ENCODE data around the gene UCHL5.
A peak's percentile ranks its signal among the peaks of the same experiment; 100 is the strongest.

UCHL5 gene

DNA sequence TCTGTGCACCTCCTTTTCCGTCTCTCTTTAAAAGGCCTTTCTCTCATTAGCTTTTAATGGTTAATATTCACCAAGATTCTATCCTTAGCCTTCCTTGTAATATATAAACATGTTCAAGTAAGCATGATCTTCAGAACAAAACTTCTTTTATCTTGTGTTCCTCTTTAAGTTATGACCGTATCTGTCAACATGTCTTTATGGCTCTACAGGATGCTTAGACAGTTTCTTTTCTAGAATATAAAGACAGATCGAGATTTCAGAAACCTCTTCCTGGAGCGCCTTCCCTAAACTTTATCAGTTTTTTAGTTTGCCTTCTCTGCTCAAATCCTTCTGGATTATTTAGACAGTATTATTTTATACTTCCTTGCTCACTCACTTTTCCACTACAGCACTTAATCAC lies 7.4 kb upstream of the UCHL5 start:
- TF ChIP-seq ZNF169 (tag by site-specific recombination; IDR thresholded peaks at IDR 0.05), result no peak
- no peak for TF ChIP-seq OVOL3 (tag by site-specific recombination; IDR thresholded peaks at IDR 0.05)
- no peak for TF ChIP-seq EGR2 (tag by site-specific recombination; IDR thresholded peaks at IDR 0.05; ENCODE audit: low read depth)
- TF ChIP-seq SP3 (tag by site-specific recombination; IDR thresholded peaks at IDR 0.05), result no peak
- Histone ChIP-seq H3K4me3 (ENCODE audit: low read depth, low read length) (no peak overlapping the region), H3K4me1 (ENCODE audit: control insufficient read depth, insufficient read depth, low read length) (peaks cover 9% of the 10 kb centered on the region), H3K36me3 (ENCODE audit: control insufficient read depth in 2 of 2, insufficient read depth in 1 of 2, low read length in 2 of 2) (peaks cover 0 to 6% of the 10 kb centered on the region in 2 experiments; a peak in 1 of 3 replicates), H3K27ac (ENCODE audit: extremely low read depth, low read depth, low read length) (no peak overlapping the region), H3K9me3 (ENCODE audit: control insufficient read depth, insufficient read depth, low read depth, low read length) (no peaks in the 10 kb centered on the region)
- ChIA-PET CTCF (interaction anchor here (0.6 kb wide), 1 partner anchor 16 kb away, joined by 4 read pairs; no protein-coding TSS in a partner anchor), POLR2A (no interaction called here)

DNA sequence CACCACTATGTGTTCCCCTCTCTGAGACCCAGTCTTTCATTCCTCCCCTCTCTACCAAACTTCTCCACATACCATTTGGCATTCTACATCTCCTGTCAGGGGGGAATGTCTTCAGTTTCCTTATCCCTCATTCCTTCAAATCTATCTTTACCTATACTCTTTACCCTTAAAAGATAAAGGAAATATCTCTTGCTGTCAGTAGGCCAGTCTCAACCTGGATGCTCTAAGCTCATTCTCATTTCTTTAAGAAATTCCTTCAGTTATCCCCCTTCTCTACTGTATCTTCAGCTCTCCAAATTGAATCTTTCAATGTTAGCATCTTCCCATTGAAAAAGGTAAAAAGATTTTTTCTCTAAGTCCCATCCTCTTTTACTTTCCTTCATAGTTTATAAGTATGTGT lies 6.8 kb upstream of the UCHL5 start:
- POLR2A ChIA-PET, result no interaction called here
- Histone ChIP-seq H3K36me3 (ENCODE audit: control insufficient read depth in 2 of 2, insufficient read depth in 1 of 2, low read length in 2 of 2) (peaks cover 0 to 6% of the 10 kb centered on the region in 2 experiments; a peak in 1 of 3 replicates), H3K4me3 (ENCODE audit: low read depth, low read length) (no peak overlapping the region), H3K27ac (ENCODE audit: extremely low read depth, low read depth, low read length) (no peak overlapping the region), H3K4me1 (ENCODE audit: control insufficient read depth, insufficient read depth, low read length) (peaks cover 7% of the 10 kb centered on the region), H3K9me3 (ENCODE audit: control insufficient read depth, insufficient read depth, low read depth, low read length) (no peaks in the 10 kb centered on the region)
- CTCF ChIA-PET, result interaction anchor here (0.6 kb wide), 1 partner anchor 15 kb away, joined by 4 read pairs; no protein-coding TSS in a partner anchor
- no peak for TF ChIP-seq MYNN (tag by site-specific recombination; IDR thresholded peaks at IDR 0.05; ENCODE audit: borderline replicate concordance)
- no peak for TF ChIP-seq IKZF3 (tag by site-specific recombination; IDR thresholded peaks at IDR 0.05)
- TF ChIP-seq, protein P1, sequence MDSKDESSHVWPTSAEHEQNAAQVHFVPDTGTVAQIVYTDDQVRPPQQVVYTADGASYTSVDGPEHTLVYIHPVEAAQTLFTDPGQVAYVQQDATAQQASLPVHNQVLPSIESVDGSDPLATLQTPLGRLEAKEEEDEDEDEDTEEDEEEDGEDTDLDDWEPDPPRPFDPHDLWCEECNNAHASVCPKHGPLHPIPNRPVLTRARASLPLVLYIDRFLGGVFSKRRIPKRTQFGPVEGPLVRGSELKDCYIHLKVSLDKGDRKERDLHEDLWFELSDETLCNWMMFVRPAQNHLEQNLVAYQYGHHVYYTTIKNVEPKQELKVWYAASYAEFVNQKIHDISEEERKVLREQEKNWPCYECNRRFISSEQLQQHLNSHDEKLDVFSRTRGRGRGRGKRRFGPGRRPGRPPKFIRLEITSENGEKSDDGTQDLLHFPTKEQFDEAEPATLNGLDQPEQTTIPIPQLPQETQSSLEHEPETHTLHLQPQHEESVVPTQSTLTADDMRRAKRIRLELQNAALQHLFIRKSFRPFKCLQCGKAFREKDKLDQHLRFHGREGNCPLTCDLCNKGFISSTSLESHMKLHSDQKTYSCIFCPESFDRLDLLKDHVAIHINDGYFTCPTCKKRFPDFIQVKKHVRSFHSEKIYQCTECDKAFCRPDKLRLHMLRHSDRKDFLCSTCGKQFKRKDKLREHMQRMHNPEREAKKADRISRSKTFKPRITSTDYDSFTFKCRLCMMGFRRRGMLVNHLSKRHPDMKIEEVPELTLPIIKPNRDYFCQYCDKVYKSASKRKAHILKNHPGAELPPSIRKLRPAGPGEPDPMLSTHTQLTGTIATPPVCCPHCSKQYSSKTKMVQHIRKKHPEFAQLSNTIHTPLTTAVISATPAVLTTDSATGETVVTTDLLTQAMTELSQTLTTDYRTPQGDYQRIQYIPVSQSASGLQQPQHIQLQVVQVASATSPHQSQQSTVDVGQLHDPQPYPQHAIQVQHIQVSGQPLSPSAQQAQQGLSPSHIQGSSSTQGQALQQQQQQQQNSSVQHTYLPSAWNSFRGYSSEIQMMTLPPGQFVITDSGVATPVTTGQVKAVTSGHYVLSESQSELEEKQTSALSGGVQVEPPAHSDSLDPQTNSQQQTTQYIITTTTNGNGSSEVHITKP (tag by site-specific recombination; IDR thresholded peaks at IDR 0.05), result peak; percentile 67
- TF ChIP-seq ZNF169 (tag by site-specific recombination; IDR thresholded peaks at IDR 0.05), result no peak
- no peak for TF ChIP-seq ZNF48 (tag by site-specific recombination; IDR thresholded peaks at IDR 0.05)
- TF ChIP-seq, protein P2, sequence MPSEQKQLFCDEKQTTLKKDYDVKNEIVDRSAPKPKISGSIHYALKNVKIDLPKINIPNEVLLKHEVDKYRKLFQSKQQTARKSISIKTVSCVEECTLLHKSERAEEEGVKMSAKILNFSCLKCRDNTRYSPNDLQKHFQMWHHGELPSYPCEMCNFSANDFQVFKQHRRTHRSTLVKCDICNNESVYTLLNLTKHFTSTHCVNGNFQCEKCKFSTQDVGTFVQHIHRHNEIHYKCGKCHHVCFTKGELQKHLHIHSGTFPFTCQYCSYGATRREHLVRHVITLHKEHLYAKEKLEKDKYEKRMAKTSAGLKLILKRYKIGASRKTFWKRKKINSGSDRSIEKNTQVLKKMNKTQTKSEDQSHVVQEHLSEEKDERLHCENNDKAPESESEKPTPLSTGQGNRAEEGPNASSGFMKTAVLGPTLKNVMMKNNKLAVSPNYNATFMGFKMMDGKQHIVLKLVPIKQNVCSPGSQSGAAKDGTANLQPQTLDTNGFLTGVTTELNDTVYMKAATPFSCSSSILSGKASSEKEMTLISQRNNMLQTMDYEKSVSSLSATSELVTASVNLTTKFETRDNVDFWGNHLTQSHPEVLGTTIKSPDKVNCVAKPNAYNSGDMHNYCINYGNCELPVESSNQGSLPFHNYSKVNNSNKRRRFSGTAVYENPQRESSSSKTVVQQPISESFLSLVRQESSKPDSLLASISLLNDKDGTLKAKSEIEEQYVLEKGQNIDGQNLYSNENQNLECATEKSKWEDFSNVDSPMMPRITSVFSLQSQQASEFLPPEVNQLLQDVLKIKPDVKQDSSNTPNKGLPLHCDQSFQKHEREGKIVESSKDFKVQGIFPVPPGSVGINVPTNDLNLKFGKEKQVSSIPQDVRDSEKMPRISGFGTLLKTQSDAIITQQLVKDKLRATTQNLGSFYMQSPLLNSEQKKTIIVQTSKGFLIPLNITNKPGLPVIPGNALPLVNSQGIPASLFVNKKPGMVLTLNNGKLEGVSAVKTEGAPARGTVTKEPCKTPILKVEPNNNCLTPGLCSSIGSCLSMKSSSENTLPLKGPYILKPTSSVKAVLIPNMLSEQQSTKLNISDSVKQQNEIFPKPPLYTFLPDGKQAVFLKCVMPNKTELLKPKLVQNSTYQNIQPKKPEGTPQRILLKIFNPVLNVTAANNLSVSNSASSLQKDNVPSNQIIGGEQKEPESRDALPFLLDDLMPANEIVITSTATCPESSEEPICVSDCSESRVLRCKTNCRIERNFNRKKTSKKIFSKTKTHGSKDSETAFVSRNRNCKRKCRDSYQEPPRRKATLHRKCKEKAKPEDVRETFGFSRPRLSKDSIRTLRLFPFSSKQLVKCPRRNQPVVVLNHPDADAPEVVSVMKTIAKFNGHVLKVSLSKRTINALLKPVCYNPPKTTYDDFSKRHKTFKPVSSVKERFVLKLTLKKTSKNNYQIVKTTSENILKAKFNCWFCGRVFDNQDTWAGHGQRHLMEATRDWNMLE (tag by site-specific recombination; conservative IDR thresholded peaks at IDR 0.05; ENCODE audit: low read depth), result no peak
- no peak for TF ChIP-seq BCL11A (tag by site-specific recombination; IDR thresholded peaks at IDR 0.05; ENCODE audit: low read depth)
- TF ChIP-seq ZNF510 (tag by site-specific recombination; IDR thresholded peaks at IDR 0.05; ENCODE audit: insufficient replicate concordance), result no peak

DNA sequence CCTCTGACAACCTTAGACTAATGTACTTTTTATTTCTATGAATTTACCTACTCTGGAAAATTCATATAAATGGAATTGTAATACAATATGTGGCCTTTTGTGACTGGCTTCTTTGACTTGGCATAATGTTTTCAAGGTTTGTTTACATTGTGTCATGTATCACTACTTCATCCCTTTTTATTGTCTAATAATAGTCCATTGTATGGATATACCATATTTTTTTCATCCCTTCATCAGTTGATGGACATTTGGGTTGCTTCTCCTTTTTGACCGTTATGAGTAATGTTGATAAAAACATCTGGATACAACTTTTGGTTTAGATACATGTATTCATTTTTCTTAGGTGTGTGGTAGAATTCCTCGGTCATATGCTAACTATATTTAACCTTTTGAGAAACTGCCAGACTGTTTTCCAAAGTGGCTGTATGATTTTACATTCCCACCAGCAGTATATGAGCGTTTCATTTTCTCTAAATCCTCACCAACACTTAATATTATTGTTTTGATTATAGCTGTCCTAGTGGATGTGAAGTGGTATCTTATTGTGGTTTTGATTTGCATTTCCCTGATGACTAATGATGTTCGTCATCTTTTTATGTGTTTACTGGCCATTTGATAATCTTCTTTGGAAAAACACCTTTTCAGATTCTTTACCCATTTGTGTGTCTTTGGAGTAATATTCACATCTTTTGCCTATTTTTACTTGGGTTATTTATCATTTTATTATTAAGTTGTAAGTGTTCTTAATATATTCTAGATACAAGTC lies 3.7 kb upstream of the UCHL5 start:
- TF ChIP-seq, protein P3, sequence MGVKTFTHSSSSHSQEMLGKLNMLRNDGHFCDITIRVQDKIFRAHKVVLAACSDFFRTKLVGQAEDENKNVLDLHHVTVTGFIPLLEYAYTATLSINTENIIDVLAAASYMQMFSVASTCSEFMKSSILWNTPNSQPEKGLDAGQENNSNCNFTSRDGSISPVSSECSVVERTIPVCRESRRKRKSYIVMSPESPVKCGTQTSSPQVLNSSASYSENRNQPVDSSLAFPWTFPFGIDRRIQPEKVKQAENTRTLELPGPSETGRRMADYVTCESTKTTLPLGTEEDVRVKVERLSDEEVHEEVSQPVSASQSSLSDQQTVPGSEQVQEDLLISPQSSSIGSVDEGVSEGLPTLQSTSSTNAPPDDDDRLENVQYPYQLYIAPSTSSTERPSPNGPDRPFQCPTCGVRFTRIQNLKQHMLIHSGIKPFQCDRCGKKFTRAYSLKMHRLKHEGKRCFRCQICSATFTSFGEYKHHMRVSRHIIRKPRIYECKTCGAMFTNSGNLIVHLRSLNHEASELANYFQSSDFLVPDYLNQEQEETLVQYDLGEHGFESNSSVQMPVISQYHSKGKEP (tag by site-specific recombination; IDR thresholded peaks at IDR 0.05), result 0 out of 2 replicates have a peak, but pooled peaks have one; percentile 2
- TF ChIP-seq ZNF248 (tag by site-specific recombination; IDR thresholded peaks at IDR 0.05) (no peak), ZNF558 (tag by site-specific recombination; IDR thresholded peaks at IDR 0.05) (no peak), ZNF544 (tag by site-specific recombination; IDR thresholded peaks at IDR 0.05) (no peak), ZNF146 (tag by site-specific recombination; IDR thresholded peaks at IDR 0.05) (peak; percentile 71), ZNF10 (tag by site-specific recombination; IDR thresholded peaks at IDR 0.05) (peak; percentile 88), ZNF184 (tag by site-specific recombination; IDR thresholded peaks at IDR 0.05) (peak; percentile 98)
- ChIA-PET CTCF (no interaction called here), POLR2A (no interaction called here)
- Histone ChIP-seq H3K9me3 (ENCODE audit: control insufficient read depth, insufficient read depth, low read depth, low read length) (no peaks in the 10 kb centered on the region), H3K36me3 (ENCODE audit: control insufficient read depth in 2 of 2, insufficient read depth in 1 of 2, low read length in 2 of 2) (no peaks in the 10 kb centered on the region), H3K27ac (ENCODE audit: extremely low read depth, low read depth, low read length) (no peak overlapping the region), H3K4me3 (ENCODE audit: low read depth, low read length) (no peak overlapping the region), H3K4me1 (ENCODE audit: control insufficient read depth, insufficient read depth, low read length) (no peaks in the 10 kb centered on the region)
